ENCODE data around the gene ALAD. TPM values are rescaled to one million over a fixed set of nuclear protein-coding genes. Genes with fewer than 3 reads are reported as not detected.

ALAD gene
- polyA plus RNA-seq, 1 donor (not counting 4 experiments of a cell fraction or from before 2014, with no cell fraction given), result 9.3 TPM

DNA sequence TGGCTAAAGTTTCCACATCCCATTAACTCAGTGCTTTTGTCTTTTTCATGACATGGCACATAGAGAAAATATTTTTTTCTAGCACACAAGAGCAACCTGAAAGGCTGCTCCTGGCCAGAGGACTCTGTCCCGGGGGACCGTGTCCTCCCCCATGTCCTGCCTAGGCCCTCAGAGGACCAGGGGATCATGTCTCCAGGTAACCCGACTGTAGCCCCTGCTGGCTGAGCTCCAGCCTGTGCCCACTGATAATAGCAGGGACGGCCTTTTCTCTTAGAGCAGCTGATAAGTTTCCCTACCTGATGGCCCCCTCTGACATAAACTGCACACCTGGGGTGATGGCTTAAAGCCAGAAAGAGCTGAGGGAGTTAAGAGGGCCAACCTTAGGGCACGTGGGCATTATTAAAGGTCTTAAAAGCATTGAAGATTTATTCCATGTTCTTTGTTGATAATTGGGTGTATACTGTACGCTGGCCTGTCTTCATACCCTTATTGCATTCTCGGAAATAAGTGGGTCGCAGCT, 30.2 kb downstream of the ALAD start:
- peaks cover 7% of the 10 kb centered on the region for H3K79me2 ChIP-seq (ENCODE audit: control insufficient read depth, insufficient read depth, low read length)
- H3K27me3 ChIP-seq (ENCODE audit: control insufficient read depth, extremely low read depth, insufficient read depth, low read length), result no peaks in the 10 kb centered on the region
- FAIRE-seq, result no peak
- no peaks in the 10 kb centered on the region for H3K9me3 ChIP-seq (ENCODE audit: control insufficient read depth, low read depth, low read length)
- no peak overlapping the region for H2AFZ ChIP-seq (ENCODE audit: control insufficient read depth, low read length)
- H3K4me3 ChIP-seq (ENCODE audit: control insufficient read depth in 2 of 3, extremely low read depth in 1 of 3, insufficient read depth in 2 of 3, low read depth in 1 of 3, low read length in 3 of 3), result no peak overlapping the region
- dilution Hi-C loops (cut with MboI; ENCODE audit: extremely low pct_ligation_motif_present, low sequenced_read_pairs), result no loop called here
- H3K4me1 ChIP-seq (ENCODE audit: control insufficient read depth, extremely low read depth, insufficient read depth, low read length), result peaks cover 6% of the 10 kb centered on the region
- no peak overlapping the region for H3K9ac ChIP-seq (ENCODE audit: control insufficient read depth, extremely low read depth, insufficient read depth, low read length)
- DNase-seq (ENCODE audit: low read depth, low spot score), result no peak
- H3K9me1 ChIP-seq (ENCODE audit: control insufficient read depth, extremely low read depth, insufficient read depth, low read length), result peaks cover 3% of the 10 kb centered on the region
- H3K27ac ChIP-seq (ENCODE audit: control insufficient read depth, insufficient read depth, low read length), result no peak overlapping the region
- H3K36me3 ChIP-seq (ENCODE audit: control insufficient read depth in 2 of 2, extremely low read depth in 1 of 2, insufficient read depth in 2 of 2, low read length in 2 of 2), result peaks cover 14% of the 10 kb centered on the region in 2 experiments
- H4K20me1 ChIP-seq (ENCODE audit: control insufficient read depth, extremely low read depth, insufficient read depth, low read length), result no peaks in the 10 kb centered on the region
- TF ChIP-seq CTCF (optimal IDR thresholded peaks at IDR 0.05 in 1 of 3, IDR thresholded peaks at IDR 0.05 in 1 of 3, conservative IDR thresholded peaks at IDR 0.05 in 1 of 3; ENCODE audit: extremely low read depth in 1 of 3, insufficient read depth in 2 of 3, low read length in 3 of 3) (no peak), EZH2 (IDR thresholded peaks at IDR 0.05; ENCODE audit: low read length) (no peak)
- no peak overlapping the region for H3K4me2 ChIP-seq (ENCODE audit: control insufficient read depth, extremely low read depth, insufficient read depth, low read depth, low read length)

- dilution Hi-C loops (cut with MboI; ENCODE audit: extremely low pct_ligation_motif_present, low sequenced_read_pairs), result no loop called here
- Histone ChIP-seq H3K36me3 (ENCODE audit: control insufficient read depth in 2 of 2, extremely low read depth in 1 of 2, insufficient read depth in 2 of 2, low read length in 2 of 2) (peaks cover 14% of the 10 kb centered on the region in 2 experiments), H4K20me1 (ENCODE audit: control insufficient read depth, extremely low read depth, insufficient read depth, low read length) (no peaks in the 10 kb centered on the region), H3K4me3 (ENCODE audit: control insufficient read depth in 2 of 3, extremely low read depth in 1 of 3, insufficient read depth in 2 of 3, low read depth in 1 of 3, low read length in 3 of 3) (no peak overlapping the region), H3K9me1 (ENCODE audit: control insufficient read depth, extremely low read depth, insufficient read depth, low read length) (no peaks in the 10 kb centered on the region), H3K4me1 (ENCODE audit: control insufficient read depth, extremely low read depth, insufficient read depth, low read length) (no peaks in the 10 kb centered on the region), H3K27me3 (ENCODE audit: control insufficient read depth, extremely low read depth, insufficient read depth, low read length) (no peaks in the 10 kb centered on the region), H3K79me2 (ENCODE audit: control insufficient read depth, insufficient read depth, low read length) (no peaks in the 10 kb centered on the region), H3K9ac (ENCODE audit: control insufficient read depth, extremely low read depth, insufficient read depth, low read length) (no peak overlapping the region), H3K27ac (ENCODE audit: control insufficient read depth, insufficient read depth, low read length) (no peak overlapping the region), H2AFZ (ENCODE audit: control insufficient read depth, low read length) (no peak overlapping the region), H3K9me3 (ENCODE audit: control insufficient read depth, low read depth, low read length) (no peaks in the 10 kb centered on the region), H3K4me2 (ENCODE audit: control insufficient read depth, extremely low read depth, insufficient read depth, low read depth, low read length) (no peak overlapping the region)
- TF ChIP-seq EZH2 (IDR thresholded peaks at IDR 0.05; ENCODE audit: low read length) (no peak), CTCF (optimal IDR thresholded peaks at IDR 0.05 in 1 of 3, IDR thresholded peaks at IDR 0.05 in 1 of 3, conservative IDR thresholded peaks at IDR 0.05 in 1 of 3; ENCODE audit: extremely low read depth in 1 of 3, insufficient read depth in 2 of 3, low read length in 3 of 3) (no peak)
- DNase-seq (ENCODE audit: low read depth, low spot score) (no peak), FAIRE-seq (no peak)
Measured at GRCh38 chr9:113369855-113370140, 31.3 kb downstream of the ALAD start.
